B cell (primary cell): ENCODE data around the gene ST3GAL3. TPM values are rescaled to one million over a fixed set of nuclear protein-coding genes. Genes with fewer than 3 reads are reported as not detected.

Experiments used
- ATAC-seq: fragments of 200-7000 bp; cut with Tn5 transposase; one replicate; pipeline ENCODE4 v1.10.0; 2021; ENCODE audit warnings: low read depth, mild to moderate bottlenecking, moderate number of reproducible peaks, moderate library complexity
- CTCF ChIA-PET: fragments of 350-600 bp; sonication (Branson Sonifier 250); formaldehyde crosslinking; loops from one replicate; lab custom pipeline; 2021; ENCODE audit warnings: antibody characterized with exemption, inconsistent platforms; lab: Charles Lee
- POLR2A ChIA-PET: fragments of 350-600 bp; sonication (Branson Sonifier 250); formaldehyde crosslinking; loops from one replicate; lab custom pipeline; 2021; ENCODE audit warnings: antibody characterized with exemption; lab: Charles Lee
- DNase-seq: peaks from one replicate; pipeline ENCODE4 v3.0.0; 2013
- H2AFZ ChIP-seq: 2 replicates; pipeline ENCODE4 v1.6.1; 2012; ENCODE audit warnings: mild to moderate bottlenecking, low read depth, low read length; ENCODE audit not compliant: insufficient read depth, poor library complexity, severe bottlenecking
- H3K27ac ChIP-seq, 2 donors: 1 replicate in 1 of 2; 2 replicates in 1 of 2; pipeline ENCODE4 v1.5.1; 2012 to 2013; ENCODE audit warnings: low read length in 2 of 2, mild to moderate bottlenecking in 2 of 2, moderate library complexity in 1 of 2
- H3K27me3 ChIP-seq, 4 experiments: fragments of 200-600 bp in 1 of 4; sonication (generic) in 1 of 4; replicated peaks in 1 of 4; 1 replicate in 2 of 4; 2 replicates in 2 of 4; pipeline versions ENCODE4 v1.6.1 to v1.7.0; 2013 to 2016; ENCODE audit warnings: low read length in 3 of 4, mild to moderate bottlenecking in 2 of 4, mixed read lengths in 1 of 4, moderate library complexity in 1 of 4; ENCODE audit not compliant: insufficient read depth in 4 of 4, control insufficient read depth in 3 of 4; ENCODE audit errors: control extremely low read depth in 1 of 4
- H3K36me3 ChIP-seq, 2 experiments: replicated peaks in 1 of 2; 1 replicate in 1 of 2; 2 replicates in 1 of 2; pipeline versions ENCODE4 v1.6.1 to v1.7.1; 2013; ENCODE audit warnings: low read length in 1 of 2; ENCODE audit not compliant: insufficient read depth in 2 of 2, control insufficient read depth in 1 of 2; ENCODE audit errors: control extremely low read depth in 1 of 2, extremely low read depth in 1 of 2
- H3K4me1 ChIP-seq, 2 donors: fragments of 200-600 bp in 1 of 2; sonication (generic) in 1 of 2; 1 replicate in 1 of 2; 2 replicates in 1 of 2; pipeline versions ENCODE4 v1.5.1 to v1.6.1; 2013 to 2017; ENCODE audit warnings: low read length in 2 of 2; ENCODE audit not compliant: control insufficient read depth in 2 of 2, insufficient read depth in 2 of 2
- H3K4me2 ChIP-seq: replicated peaks from 2 replicates; pipeline ENCODE3; 2012; ENCODE audit warnings: mild to moderate bottlenecking, low read depth, low read length; ENCODE audit not compliant: poor library complexity, severe bottlenecking
- H3K4me3 ChIP-seq, 5 experiments: fragments of 200-600 bp in 1 of 5; sonication (generic) in 1 of 5; 1 replicate in 3 of 5; 2 replicates in 2 of 5; pipeline versions ENCODE4 v1.5.1 to v1.7.0; 2011 to 2016; ENCODE audit warnings: low read length in 4 of 5, mild to moderate bottlenecking in 4 of 5, low read depth in 2 of 5, control low read depth in 1 of 5, moderate library complexity in 1 of 5; ENCODE audit not compliant: insufficient read depth in 1 of 5; ENCODE audit errors: control extremely low read depth in 1 of 5, extremely low read depth in 1 of 5
- H3K79me2 ChIP-seq: fragments of 200-600 bp; sonication (generic); one replicate; pipeline ENCODE4 v1.6.0; 2016; ENCODE audit warnings: low read length; ENCODE audit not compliant: control insufficient read depth, insufficient read depth
- H3K9ac ChIP-seq: fragments of 200-600 bp; sonication (generic); 2 replicates; pipeline ENCODE4 v1.6.1; 2017; ENCODE audit warnings: mild to moderate bottlenecking, low read length, moderate library complexity
- H3K9me3 ChIP-seq, 3 donors: one replicate each; pipeline versions ENCODE4 v1.6.1 to v1.7.1; 2013; ENCODE audit warnings: low read length in 2 of 3; ENCODE audit not compliant: control insufficient read depth in 2 of 3, insufficient read depth in 1 of 3; ENCODE audit errors: control extremely low read depth in 1 of 3
- H4K20me1 ChIP-seq: 2 replicates; pipeline ENCODE4 v1.6.0; 2012; ENCODE audit warnings: mild to moderate bottlenecking, low read length; ENCODE audit not compliant: insufficient read depth, control insufficient read depth, poor library complexity, severe bottlenecking
- H3K27ac Mint-ChIP-seq: one replicate; pipeline ENCODE4 v1.8.0; 2021; ENCODE audit warnings: mixed read lengths
- H3K27me3 Mint-ChIP-seq: one replicate; pipeline ENCODE4 v1.8.0; 2021; ENCODE audit warnings: mixed read lengths
- H3K4me1 Mint-ChIP-seq: one replicate; pipeline ENCODE4 v1.8.0; 2021; ENCODE audit warnings: mixed read lengths
- H3K4me3 Mint-ChIP-seq: one replicate; pipeline ENCODE4 v1.8.0; 2021; ENCODE audit warnings: mixed read lengths
- H3K9me3 Mint-ChIP-seq: one replicate; pipeline ENCODE4 v1.8.0; 2022; ENCODE audit warnings: mixed read lengths; ENCODE audit not compliant: insufficient read depth
- CTCF ChIP-seq: fragments of 200-600 bp; IDR thresholded peaks from one replicate; pipeline ENCODE4 v1.8.0; 2022; ENCODE audit warnings: antibody characterized with exemption, mild to moderate bottlenecking
- EZH2 ChIP-seq: IDR thresholded peaks from 2 replicates; pipeline ENCODE4 v1.6.1; 2012; ENCODE audit warnings: borderline replicate concordance, low read depth, mild to moderate bottlenecking, moderate library complexity, low read length; ENCODE audit not compliant: insufficient read depth, poor library complexity, severe bottlenecking
- WGBS: methylation state at CpG from one replicate; pipeline ENCODE4 v1.1.5; 2013; ENCODE audit warnings: missing lambda C conversion rate; ENCODE audit not compliant: insufficient coverage; 5-methylcytosine and 5-hydroxymethylcytosine counted together
- intact Hi-C: fragments of 100-400 bp; cut with micrococcal nuclease; formaldehyde crosslinking; loops from one replicate; pipeline ENCODE4 v1.10.0; 2022
- polyA plus RNA-seq: library from polyadenylated mRNA; depleted of rRNA; stranded (reverse); fragments of >200 nt; gene quantifications from 2 replicates; pipeline ENCODE4 v1.2.3, GENCODE V29; 2012
- total RNA-seq, 2 donors: library from RNA; stranded (reverse); fragments of 120-200 nt in 1 of 2; gene quantifications; 1 replicate in 1 of 2; 2 replicates in 1 of 2; pipeline versions ENCODE4 v1.2.3 to v1.2.4, GENCODE V29; 2013 to 2022

Gene ST3GAL3
- total and polyA plus RNA-seq, 2 donors (not counting 1 experiment from before 2014, with no cell fraction given), result 16.8 to 31.4 TPM

- H4K20me1 ChIP-seq, result no peaks in the 10 kb centered on the region
- ATAC-seq (no peak), DNase-seq (no peak)
- CTCF ChIA-PET, result no interaction called here
- no peaks in the 10 kb centered on the region for H3K27me3 Mint-ChIP-seq
- H3K36me3 ChIP-seq, result no peaks in the 10 kb centered on the region
- no peak overlapping the region for H3K4me2 ChIP-seq
- no peak overlapping the region for H3K4me3 Mint-ChIP-seq
- H3K4me1 ChIP-seq, result peaks cover 0 to 7% of the 10 kb centered on the region in 2 donors
- H3K27me3 ChIP-seq, result no peaks in the 10 kb centered on the region
- intact Hi-C loops, result no loop called here
- no peak overlapping the region for H3K27ac Mint-ChIP-seq
- H3K4me1 Mint-ChIP-seq, result peaks cover 2% of the 10 kb centered on the region
- no peaks in the 10 kb centered on the region for H3K9me3 Mint-ChIP-seq
- POLR2A ChIA-PET, result no interaction called here
- no peak overlapping the region for H3K27ac ChIP-seq
- no peaks in the 10 kb centered on the region for H3K79me2 ChIP-seq
- H3K4me3 ChIP-seq, result no peak overlapping the region
- H3K9ac ChIP-seq, result no peak overlapping the region
- no peak overlapping the region for H2AFZ ChIP-seq
- no peak for TF ChIP-seq CTCF
- TF ChIP-seq EZH2, result no peak
- H3K9me3 ChIP-seq, result no peaks in the 10 kb centered on the region
- WGBS, result no CpG with 5 or more reads among the region's 3 CpGs
These were observed 93.4 kb downstream of the ST3GAL3 start for GRCh38 chr1:43800771-43801170.

- Histone ChIP-seq H3K9me3 (no peaks in the 10 kb centered on the region), H3K9ac (no peak overlapping the region), H3K4me3 (no peak overlapping the region), H3K36me3 (no peaks in the 10 kb centered on the region), H2AFZ (no peak overlapping the region), H3K79me2 (no peaks in the 10 kb centered on the region), H3K27ac (no peak overlapping the region), H3K4me1 (peaks cover 4 to 11% of the 10 kb centered on the region in 2 donors), H3K27me3 (no peaks in the 10 kb centered on the region), H4K20me1 (no peaks in the 10 kb centered on the region), H3K4me2 (no peak overlapping the region)
- no peaks in the 10 kb centered on the region for H3K9me3 Mint-ChIP-seq
- no peaks in the 10 kb centered on the region for H3K4me1 Mint-ChIP-seq
- ChIA-PET CTCF (no interaction called here), POLR2A (no interaction called here)
- H3K27ac Mint-ChIP-seq, result no peak overlapping the region
- no peaks in the 10 kb centered on the region for H3K27me3 Mint-ChIP-seq
- no peak overlapping the region for H3K4me3 Mint-ChIP-seq
- DNase-seq, result no peak
- no peak for ATAC-seq
- intact Hi-C loops, result no loop called here
- 63% methylated on average over 3 of the region's 3 CpGs for WGBS
- TF ChIP-seq CTCF (no peak), EZH2 (no peak)
These were observed 93.9 kb downstream of the ST3GAL3 start for GRCh38 chr1:43801203-43801602.
